Hepatic stellate cell (primary cell): Measurements from ENCODE around the gene COX5B.
"Not testable (repeated sequence)": the region's sequence is repeated elsewhere in the genome, so short reads cannot be mapped to it uniquely, and the experiment has no call there.

ENCODE experiments used
- DNase-seq: peaks from one replicate; pipeline ENCODE4 v3.0.0; 2011; ENCODE audit warnings: low spot score

Gene COX5B

GRCh38 chr2:97645695-97646629, at the start of gene COX5B:
TSS of gene COX5B (plus strand) at chr2:97646062. CDS start at chr2:97646087, 25 bp downstream.
- DNase-seq, result peak; percentile 98

- not testable (repeated sequence) for DNase-seq
Observed at GRCh38 chr2:97596180-97596579, 49.7 kb upstream of the COX5B start.

- DNase-seq, result not testable (repeated sequence)
Observed at GRCh38 chr2:97601537-97601936, 44.3 kb upstream of the COX5B start.

GRCh38 chr2:97605109-97605508, 40.8 kb upstream of the COX5B start:
- not testable (repeated sequence) for DNase-seq

GRCh38 chr2:97605524-97606339, 40.1 kb upstream of the COX5B start:
- DNase-seq, result not testable (repeated sequence)

- not testable (repeated sequence) for DNase-seq
Observed at GRCh38 chr2:97608745-97609144, 37.1 kb upstream of the COX5B start.

GRCh38 chr2:97611895-97612294, 34.0 kb upstream of the COX5B start:
- DNase-seq, result not testable (repeated sequence)

GRCh38 chr2:97615746-97616145, 30.1 kb upstream of the COX5B start:
- DNase-seq, result not testable (repeated sequence)

GRCh38 chr2:97617911-97618310, 28.0 kb upstream of the COX5B start:
- no peak for DNase-seq

- not testable (repeated sequence) for DNase-seq
Observed at GRCh38 chr2:97618939-97619827, 26.7 kb upstream of the COX5B start.

GRCh38 chr2:97620492-97620891, 25.4 kb upstream of the COX5B start:
- DNase-seq, result not testable (repeated sequence)

- DNase-seq, result not testable (repeated sequence)
Observed at GRCh38 chr2:97622976-97623375, 22.9 kb upstream of the COX5B start.

- not testable (repeated sequence) for DNase-seq
Observed at GRCh38 chr2:97625354-97626048, 20.4 kb upstream of the COX5B start.

- not testable (repeated sequence) for DNase-seq
Observed at GRCh38 chr2:97626049-97626430, 19.8 kb upstream of the COX5B start.

GRCh38 chr2:97644023-97644717, 1.7 kb upstream of the COX5B start:
- no peak for DNase-seq

GRCh38 chr2:97645112-97645694, 659 bp upstream of the COX5B start:
- DNase-seq, result no peak

- no peak for DNase-seq
Observed at GRCh38 chr2:97646977-97647376, 1.1 kb downstream of the COX5B start.

- DNase-seq, result no peak
Observed at GRCh38 chr2:97651114-97651513, 5.3 kb downstream of the COX5B start.

- DNase-seq, result no peak
Observed at GRCh38 chr2:97653473-97653872, 7.6 kb downstream of the COX5B start.

- no peak for DNase-seq
Observed at GRCh38 chr2:97653874-97654273, 8.0 kb downstream of the COX5B start.
